ENCODE results near the gene PKHD1.
"Not testable (repeated sequence)": the region's sequence is repeated elsewhere in the genome, so short reads cannot be mapped to it uniquely, and the experiment has no call there.

Gene PKHD1

GRCh38 chr6:51918347-51918746 lies 169.1 kb downstream of the PKHD1 start:
- DNase-seq = not testable (repeated sequence)

GRCh38 chr6:51915098-51915497 lies 172.3 kb downstream of the PKHD1 start:
- no peak for DNase-seq

- no peak for DNase-seq
These were observed 174.1 kb downstream of the PKHD1 start for GRCh38 chr6:51913265-51913664.

DNA sequence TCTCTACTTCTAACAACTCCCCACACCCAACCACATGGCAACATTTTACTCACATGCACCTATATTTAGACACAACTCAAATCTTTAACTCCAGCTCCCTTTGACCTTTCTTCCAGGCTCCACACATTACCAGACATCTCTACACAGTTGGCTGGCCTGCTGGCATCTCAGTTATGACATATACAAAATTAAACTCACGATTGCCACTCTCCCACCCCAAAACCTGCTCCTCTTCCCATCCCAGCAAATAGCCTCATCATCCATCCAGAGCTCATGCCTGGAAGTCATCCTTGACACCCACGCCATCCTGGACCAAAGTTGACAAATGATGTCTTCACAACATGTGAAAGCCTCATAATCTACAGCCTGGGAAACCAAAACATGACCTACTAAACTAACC lies 176.6 kb downstream of the PKHD1 start:
- no peak for DNase-seq

DNA sequence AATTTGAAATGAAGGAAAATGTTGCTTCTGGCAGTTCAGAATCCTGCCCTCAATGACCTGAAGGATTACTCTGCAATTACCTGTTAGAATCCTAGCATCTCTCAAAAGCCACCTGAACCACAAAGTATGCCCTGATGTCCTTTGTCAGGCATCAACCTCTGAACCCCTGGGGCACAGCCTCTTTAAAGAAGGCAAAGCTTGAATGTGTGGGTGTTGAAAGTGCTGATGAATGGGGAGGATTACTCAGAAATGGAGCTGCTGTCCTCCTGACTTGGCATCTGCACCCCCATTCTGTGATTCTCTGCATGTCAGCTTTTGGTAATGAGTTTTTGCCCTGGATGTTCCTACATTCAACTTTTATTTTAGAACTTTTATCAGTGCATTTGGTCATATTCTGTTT lies 179.2 kb downstream of the PKHD1 start:
- DNase-seq = no peak

DNA sequence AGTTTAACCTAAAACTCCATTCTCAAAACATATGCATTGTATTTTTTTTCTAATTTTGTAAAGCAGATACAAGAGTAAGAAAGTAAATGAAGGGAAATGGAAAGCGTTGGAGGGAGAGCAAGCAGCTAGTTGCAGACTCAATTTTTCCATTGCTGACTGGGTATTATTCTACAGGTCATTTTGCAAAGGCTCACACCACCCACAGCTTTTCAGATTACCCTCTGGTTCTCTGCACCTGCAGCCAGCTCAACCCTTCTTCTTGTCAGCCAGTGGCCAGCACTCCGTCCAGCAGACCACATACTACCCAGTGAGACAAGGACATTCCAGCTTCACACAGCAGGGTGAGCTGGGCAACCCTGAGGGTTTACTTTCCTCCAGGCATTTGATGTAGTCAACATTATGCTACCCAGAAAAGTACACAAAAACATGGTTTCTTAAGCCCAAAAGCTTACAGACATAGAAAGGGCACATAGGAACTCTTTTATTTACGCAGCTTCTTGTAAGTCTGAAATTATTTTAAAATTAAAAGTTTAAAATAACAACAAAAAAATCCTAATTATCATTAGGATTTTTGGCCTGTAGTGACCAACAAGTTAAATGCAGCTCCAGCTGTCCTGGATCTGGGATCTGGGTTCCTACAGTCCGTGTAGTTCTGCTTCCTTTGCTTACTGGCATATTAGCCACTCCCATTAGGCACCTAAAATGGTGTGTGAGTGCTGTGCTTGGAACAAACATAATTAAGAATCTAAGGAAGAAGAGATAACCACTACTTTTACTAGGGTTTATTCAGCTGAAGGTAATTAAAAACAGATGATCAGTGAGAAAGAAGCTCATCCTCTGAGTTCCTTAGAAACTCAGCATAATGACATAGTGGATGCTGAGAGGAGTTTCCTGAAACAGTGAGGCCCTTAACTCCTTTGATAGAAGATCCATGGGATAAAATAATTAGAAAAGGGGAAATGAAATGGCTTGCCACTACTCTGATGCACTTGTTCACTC lies 185.3 kb downstream of the PKHD1 start:
- DNase-seq = no peak

DNA sequence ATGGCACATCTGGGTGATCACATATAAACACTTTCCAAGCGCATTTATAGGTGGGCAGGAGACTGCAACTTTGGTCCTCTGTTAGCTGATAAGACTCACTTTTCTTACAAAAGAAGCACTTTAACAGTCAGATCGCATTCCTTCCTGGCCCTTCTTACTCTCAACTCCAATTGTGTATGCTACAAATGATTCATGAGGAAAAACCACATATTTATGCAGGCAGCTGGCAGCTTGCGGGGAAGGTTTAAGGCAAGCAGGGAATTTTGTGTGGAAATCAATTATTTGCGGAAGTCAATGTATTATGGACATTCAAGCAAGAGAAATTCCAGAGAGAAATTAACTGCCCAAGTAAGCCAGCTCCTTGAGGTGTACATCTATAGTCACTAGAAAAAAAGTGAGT lies 194.0 kb downstream of the PKHD1 start:
- DNase-seq = no peak

GRCh38 chr6:51892750-51893149 lies 194.7 kb downstream of the PKHD1 start:
- DNase-seq = no peak

GRCh38 chr6:51892339-51892738 lies 195.1 kb downstream of the PKHD1 start:
- DNase-seq = no peak

- no peak for DNase-seq
These were observed 195.6 kb downstream of the PKHD1 start for GRCh38 chr6:51891784-51892183.

DNA sequence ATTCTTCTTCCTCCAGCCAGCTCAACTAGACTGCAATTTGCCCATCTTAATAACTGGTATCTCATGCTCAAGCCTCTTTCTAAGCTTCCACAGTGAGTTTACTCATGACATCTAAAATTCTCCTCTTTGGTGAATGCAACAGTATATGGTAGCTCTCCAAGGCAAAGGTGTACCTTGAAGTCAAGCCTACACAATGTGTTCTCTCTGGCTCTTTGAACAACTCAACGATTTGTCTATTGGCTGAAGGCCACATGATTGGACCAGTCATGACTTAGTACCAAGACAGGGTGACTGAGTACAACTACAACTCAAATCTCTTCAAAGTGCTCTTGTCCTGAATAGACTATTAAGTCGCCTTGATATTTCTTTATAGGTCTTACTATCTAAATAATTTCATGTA lies 199.6 kb downstream of the PKHD1 start:
- no peak for DNase-seq

GRCh38 chr6:51885957-51886356 lies 201.5 kb downstream of the PKHD1 start:
- DNase-seq = no peak

DNA sequence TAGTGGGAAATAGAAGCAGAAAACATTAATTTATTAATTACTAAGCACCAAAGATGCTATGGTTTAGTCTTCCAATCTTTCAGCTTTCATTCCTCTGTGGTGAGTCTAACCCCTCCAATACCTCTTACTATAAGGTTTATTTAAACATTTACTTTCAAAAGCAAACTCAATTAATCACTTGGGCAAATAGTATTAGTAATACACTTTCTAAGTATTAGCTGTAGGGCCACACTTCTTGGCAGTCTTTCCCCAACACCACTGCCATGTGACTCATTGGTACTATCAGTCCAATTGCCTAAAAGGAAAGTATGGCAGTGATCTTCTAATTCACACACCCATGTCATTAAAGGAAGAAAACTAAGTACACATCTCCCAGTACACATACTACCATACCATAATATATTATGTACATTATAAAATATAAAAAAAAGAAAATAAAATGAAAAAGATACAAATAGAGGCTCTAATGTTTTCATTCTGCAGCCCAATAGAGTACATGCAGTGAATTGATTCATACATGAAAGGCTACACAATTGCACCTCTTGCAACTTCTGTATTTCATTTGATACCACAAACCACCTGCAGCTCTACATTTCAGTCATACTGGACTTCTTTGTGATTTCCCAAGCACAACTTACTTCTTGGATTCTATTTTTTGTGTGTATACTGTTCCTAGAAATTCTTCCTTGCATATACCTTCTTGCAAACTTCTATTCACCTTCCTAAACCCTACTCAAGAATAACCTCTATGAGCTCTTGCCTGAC lies 218.6 kb downstream of the PKHD1 start:
- no peak for DNase-seq

DNA sequence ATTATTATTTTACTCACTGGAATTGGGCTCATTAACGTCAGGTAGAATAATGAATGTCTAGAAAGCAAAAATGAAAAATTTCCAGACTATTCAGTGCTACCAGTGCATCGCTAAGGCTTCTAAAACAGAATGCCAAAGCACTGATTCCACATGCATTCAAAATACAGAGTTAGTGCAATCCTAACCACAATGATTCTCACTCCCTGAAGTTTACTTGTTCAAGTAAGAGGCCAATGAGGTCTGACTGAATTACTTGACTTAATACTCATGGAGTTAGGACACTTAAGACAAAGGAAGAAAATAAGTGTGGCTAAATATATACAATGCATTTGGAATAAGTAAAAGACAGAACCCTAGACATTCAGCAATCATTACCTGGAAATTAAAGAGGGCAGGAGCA lies 220.5 kb downstream of the PKHD1 start:
- no peak for DNase-seq

- DNase-seq = no peak
These were observed 221.4 kb downstream of the PKHD1 start for GRCh38 chr6:51865996-51866395.

DNA sequence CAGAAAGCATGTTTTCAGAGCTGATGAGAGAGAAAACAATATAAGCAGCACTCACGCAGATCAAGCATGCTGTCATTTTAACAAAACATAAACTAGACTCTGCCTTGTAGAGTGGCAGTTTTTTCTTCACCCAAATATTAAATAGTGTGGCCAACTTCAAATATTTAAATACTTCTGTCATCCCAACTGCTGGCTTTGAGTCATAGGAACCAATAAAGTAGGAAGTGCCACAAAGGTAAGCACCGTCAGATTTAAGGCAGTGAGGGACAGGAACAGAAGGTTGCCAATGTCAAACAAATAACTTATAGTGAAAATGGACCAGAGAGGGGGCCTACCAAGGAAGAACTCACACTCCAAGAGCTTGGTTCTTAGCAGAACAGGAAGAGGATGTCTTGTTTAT lies 222.2 kb downstream of the PKHD1 start:
- no peak for DNase-seq

- DNase-seq = no peak
These were observed 230.3 kb downstream of the PKHD1 start for GRCh38 chr6:51857134-51857533.

DNA sequence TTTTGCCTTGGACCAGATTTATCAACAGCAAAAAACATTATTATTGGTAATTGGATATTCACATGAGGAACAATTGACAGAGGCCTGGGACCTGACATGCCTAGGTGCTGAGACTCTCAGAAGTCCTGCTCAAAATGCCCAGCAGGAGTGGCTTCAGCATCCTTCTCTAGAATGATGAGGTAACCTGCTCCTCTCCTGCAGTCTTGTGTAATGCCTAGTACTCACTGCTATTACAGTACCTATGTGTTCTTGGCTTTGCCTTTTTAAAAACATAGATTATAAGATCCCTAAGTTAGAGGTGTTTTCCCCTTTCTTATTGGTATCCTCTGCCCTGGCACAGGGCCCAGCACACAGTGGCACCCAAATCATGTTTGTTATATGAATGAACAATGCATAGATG lies 230.9 kb downstream of the PKHD1 start:
- no peak for DNase-seq

DNA sequence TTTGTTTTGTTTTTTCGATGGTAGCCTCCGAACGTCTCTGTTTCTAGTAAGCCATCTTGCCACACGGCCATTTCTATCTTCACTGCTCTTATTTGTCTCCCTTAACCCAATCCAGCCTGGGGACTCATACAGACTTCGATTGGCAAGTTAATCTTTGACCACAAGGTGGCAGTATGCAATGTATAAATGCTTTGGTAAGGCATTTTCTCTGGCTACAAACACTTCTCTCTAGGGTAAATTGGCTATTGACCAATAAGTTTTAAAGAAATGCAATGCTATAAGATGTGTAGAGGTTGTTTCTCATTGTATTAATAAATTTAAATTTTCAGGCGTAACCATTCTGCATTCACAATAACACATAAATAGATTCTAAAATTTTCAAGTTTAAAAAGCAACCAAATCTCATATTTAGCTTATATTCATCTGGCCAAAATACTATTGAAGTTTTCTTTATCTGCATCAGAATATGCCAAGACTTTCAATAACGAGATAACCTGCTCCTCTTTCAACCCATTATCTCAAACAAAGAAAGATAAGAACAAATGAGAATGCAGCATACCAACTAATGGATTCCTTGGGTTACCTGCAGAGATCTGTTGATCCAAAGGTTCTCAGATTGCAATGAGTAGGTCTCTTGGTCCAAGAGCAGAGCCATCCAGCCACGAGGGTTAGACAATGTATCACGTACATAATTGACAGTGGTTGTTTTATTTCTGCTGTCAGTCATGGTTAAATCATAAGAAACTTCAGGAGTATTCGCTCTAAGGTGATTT lies 231.9 kb downstream of the PKHD1 start:
- peak in 1 of 2 experiments; percentile 5 for DNase-seq

GRCh38 chr6:51854876-51855275 lies 232.5 kb downstream of the PKHD1 start:
- DNase-seq = no peak

- no peak for DNase-seq
These were observed 233.1 kb downstream of the PKHD1 start for GRCh38 chr6:51854347-51854746.

GRCh38 chr6:51853109-51853508 lies 234.3 kb downstream of the PKHD1 start:
- DNase-seq = not testable (repeated sequence)

DNA sequence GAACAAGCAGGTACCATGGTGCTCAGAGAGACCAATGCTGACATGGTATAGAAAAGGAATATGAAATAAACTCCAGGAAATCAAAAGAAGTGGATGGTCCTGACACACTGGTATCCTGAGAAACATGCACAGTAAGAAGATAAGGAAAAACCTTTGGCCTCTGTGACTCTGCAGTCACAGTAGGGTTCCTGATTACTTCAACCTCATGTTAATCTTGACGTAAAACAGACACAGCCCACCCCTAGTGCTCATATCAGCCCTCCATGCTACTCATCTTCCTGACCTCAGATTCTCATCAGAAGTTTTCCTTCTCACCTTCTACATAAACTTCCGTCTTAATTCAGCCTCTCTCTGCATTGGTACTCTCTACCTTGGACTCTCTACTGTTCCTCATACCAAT lies 240.9 kb downstream of the PKHD1 start:
- no peak for DNase-seq
